Effector CD4-positive, alpha-beta T cell (primary cell): ENCODE results near the gene LEFTY1.
A peak's percentile ranks its signal among the peaks of the same experiment; 100 is the strongest.

ENCODE experiments used
- DNase-seq: peaks from one replicate; pipeline ENCODE4 v3.0.0-alpha.2; 2020

Gene LEFTY1

DNA sequence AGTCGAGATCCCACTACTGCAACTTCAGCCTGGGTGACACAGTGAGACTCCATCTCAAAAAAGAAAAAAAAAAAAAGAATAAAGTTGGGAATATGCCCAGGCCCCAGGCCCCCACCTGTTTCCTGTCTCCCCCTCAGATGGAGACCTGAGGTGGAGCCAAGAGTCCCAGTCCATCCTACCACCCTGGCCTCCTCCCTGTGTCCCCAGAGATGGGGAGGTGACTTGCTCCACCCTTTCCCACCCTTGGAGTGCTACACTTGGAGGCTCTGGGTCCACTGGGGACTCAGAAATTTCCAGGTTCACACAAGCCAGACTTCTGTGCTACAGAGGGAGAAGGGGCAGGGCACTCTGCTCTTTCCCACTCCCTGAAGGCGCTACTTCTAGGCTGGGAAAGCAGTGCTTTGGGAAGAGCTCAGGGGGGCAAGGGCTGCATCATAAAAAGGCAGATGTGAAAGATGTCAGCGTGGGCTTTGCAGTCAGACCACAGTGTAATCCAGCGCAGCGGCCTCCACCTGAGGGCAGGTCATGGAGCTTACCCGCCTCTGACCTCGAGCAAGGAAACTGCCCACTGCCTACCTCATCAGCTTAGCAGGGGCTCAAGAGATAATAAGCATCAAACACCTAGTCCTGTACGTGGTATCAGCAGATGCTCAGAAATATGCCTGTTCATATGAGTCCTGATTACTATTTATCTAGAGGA lies 20.2 kb downstream of the LEFTY1 start:
- no peak for DNase-seq

DNA sequence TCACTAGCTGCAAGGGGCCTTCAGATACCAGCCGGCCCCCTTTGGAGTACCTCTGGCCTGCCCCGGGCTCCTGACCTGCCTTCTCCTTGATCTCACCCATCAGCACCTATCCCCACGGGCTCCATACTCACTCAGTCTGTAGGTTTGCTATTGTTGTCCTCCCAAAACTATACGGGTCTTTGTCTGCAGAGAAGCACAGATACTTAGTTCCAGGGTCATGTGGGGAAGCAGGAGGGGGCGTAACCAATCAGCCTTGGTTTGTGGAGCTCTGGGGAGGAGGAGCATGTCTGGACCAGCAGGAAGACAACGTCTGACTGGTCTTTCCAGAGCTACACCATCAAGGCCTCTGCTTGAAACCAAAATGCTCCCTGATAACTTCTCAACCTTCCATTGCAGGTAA lies 22.0 kb downstream of the LEFTY1 start:
- no peak for DNase-seq

DNA sequence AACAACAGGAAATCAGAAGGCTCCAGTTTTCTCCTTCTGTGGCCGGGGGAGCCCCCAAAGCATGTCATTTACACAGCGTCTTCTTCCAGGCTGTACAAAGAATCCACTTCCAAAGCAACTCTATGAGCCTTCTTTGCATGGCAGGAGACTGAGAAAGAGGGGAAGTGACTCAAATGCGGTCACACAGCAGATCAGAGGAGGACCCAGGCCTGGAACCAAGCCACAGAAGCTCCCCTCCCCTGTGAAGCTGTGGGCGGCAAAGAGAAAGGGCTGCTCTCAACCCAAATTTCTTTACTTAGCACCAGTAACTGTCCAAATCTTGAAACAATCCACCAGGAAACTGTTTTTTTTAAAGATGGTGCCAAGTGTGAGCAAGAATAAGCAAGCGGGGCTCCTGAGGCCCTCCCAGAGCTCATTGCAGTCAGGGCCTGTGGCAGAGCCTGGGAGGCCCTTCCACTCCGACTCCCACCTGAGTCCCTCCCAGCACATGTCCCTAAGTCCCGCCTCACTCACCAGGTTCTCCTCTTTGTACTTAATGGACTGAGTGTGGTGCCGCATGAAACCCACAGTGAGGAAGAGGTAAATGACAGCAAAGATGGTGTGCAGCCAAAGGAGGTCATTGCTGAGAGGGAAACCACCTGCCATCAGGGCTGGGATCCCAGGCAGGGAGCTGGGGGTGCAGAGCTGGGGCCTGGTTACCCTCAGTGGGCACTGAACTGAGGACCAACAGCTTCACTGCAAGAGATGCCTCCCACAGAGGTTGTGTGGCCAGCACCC lies 22.7 kb downstream of the LEFTY1 start:
- peak; percentile 62 for DNase-seq

DNA sequence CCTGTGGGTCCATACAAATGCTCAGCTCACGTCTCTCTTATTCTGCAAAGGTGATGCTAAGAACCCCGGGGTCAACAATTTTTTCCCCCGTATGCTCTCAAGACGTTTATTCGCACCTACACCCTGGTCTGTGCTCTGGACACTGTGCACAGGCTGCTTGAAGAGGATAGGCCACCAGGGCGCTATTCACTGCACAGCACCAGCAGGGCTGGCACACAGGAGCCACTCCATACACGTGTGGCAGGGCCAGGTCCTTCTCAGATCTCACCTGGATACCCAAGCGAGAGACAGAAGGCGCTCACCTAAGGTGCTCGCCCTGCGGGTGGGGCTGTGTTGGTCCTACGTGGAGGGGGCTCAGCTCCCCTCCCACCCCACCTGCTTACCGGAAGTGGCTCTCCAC lies 23.4 kb downstream of the LEFTY1 start:
- no peak for DNase-seq

DNA sequence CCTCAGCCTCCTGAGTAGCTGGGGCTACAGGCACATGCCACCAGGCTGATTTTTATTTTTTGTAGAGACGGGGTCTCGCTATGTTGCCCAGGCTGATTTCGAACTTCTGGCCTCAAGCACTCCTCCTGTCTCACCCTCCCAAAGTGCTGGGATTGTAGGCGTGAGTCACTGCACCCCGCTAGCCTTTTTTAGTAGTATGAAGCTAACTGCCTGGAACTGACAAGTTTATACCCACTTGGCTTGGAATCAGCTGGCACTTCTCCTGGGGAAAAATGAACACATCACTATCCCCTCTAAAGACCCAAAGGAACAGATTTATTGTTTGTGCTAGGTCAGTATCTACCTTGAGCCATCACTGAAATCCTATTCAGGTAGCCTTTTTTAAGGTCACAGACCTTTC lies 25.8 kb downstream of the LEFTY1 start:
- no peak for DNase-seq

DNA sequence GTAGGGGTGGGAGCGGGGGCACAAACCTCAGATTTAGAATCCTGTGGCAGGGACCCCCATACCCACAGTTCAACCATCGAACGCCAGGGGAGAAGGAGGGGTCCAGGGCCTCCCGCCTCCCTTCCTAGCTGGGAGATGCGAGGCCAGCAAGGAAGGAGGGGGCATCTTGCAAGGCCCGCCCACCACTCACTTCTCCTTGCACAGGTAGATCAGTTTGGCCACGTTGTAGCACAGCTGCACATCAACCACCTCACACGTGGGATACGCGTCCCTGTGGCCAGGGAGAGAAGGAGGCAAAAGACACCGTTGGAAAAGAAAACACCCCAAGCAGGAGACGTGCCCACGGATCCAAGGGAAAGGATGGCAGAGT lies 26.4 kb downstream of the LEFTY1 start:
- no peak for DNase-seq

DNA sequence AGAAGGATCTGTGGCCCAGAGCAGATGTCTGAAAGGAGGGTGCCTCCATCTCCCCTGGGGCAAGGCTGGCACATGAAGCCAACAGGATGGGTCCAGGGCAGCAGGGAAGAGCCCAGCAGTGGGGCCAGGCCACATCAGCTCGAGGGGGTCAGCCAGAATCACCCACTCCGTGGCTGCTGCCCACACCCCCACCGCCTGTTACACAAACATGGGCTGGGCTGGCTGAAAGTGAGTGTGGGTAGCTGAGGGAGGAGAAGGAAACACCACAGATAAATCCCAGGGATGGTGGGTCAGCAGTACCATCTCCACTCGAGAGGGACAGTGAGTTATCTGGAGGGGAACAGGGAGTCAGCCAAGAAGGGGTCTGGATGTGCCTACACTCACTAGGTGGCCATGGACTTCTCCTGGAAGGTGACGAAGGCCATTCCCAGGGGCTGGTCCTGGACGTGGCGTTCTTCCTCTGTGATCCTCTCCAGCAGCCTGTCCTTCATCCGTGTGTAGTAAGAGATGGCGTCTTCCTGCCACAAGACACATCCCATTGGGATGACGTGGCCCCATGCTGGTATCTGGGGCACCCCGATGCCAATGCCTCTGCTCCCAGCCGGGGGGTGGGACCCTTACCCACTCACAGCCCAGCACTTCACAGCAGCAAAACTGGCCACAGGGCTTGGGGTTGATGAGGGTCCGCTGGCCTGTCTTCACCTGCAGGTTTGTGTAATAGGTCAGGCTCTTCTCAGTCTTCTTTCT lies 26.9 kb downstream of the LEFTY1 start:
- no peak for DNase-seq

DNA sequence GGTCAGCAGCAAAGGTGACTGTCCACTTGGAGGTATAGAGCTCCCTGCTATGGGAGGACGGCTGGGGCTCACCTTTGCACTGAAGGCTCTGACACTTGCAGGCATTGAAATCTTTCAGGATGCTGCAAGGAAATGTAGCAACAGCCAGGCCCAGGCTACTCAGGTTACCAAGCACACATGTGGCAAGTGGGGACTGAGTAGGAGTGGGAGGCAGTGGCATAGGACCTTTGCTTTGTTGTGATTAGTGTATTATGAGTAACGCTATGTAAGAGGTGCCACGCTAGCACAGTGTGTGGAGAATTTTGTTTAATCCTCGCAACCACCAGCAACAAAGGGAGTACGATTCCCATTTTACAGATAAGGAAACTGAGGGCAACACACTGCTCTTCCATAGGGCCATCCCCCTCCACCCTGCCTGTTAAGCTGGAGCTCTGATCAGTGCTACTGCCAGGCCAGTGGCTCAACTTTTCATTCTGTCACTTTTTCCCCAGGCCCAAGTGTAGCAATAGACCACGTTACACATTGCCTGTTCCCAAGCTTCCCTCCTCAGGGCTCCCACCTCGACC lies 28.0 kb downstream of the LEFTY1 start:
- no peak for DNase-seq

DNA sequence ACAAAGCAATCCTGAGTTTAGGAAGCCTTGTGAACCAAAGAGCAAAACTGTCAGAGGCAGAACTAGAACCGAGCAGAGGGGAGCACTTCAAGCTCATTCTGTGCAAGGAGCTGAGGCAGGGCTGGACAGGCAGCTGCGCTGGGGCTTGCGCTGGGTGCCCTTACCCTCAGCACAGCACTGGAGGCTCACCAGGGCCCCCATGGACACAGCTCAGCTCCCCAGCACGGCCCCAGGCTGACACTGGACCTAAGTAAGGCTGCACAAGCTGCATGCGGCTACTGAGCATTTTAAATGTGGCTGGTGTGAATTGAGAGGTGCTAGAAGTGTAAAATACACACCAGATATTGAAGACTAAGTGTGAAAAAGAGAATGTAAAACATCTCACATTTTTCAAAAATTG lies 28.8 kb downstream of the LEFTY1 start:
- DNase-seq: no peak

DNA sequence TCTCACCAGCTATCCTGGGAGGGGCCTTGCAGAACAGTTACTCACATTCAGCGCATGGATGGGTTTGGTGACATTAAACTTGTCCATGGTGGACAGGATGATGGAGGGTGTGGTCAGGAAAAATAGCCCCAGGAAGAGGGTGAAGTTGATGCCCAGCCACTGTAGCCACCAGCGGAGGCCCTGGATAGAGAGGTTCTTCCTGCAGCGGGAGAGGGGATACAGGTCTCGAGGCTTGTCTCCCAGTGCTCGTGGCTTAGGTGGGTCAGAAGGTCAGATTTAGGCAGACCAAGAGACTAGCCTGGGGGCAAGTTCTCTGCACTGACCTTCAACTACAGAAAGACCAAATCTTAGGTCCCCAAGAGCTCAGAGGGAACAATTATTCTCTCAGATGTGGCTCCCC lies 29.8 kb downstream of the LEFTY1 start:
- no peak for DNase-seq

DNA sequence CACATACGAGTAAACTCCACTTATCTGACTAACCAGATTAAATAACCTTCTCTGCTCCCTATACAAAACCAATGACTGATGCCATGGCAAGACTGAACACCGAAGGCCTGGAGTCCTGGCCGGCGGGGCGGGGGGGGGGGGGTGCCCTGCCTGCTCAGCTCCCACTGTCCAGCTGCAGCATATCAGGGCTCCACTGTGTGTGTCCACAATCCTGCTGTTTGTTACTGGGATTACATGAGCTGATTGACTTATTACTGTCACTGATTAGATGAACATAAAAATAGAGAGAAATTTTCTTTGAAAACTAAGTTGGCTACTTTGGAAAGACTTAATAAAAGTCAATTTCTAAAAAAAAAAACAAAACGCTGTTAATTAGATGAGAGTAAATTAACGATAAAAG lies 31.7 kb downstream of the LEFTY1 start:
- no peak for DNase-seq

DNA sequence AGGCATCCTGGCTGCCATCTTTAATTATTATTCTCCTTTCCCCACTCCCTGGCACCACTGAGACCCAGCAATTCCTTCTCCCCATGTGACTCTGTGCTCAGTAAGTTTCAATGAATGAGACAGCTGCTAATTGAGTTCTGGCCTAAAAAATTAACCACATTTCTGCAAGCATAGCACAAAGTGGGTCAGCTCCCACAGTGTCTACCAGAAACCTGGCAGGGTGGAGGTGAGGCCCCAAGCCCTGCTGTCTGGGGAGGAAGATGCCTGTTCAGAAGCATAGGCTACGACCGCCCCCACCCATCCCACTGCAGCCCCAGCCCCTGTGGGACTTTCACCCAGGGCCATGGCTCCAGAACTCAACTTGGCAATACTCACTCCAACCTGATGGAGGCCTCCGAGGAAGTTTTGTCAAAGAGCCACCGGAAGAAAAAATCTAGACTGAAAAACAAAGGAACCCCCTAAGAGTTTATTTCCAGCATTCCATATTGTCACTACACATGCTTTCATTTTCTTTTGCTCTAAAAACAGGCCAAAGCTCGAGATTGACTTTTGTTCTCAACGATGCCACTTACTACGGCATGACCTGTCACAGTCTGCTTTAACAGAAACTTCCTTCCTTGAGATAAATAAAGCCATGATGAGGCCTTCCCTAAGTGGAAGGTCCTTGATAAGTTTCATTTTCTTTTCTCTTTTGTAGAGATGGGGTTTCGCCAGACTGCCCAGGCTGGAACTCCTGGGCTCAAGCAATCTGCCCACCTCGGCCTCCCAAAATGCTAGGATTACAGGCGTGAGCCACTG lies 33.2 kb downstream of the LEFTY1 start:
- DNase-seq: no peak

DNA sequence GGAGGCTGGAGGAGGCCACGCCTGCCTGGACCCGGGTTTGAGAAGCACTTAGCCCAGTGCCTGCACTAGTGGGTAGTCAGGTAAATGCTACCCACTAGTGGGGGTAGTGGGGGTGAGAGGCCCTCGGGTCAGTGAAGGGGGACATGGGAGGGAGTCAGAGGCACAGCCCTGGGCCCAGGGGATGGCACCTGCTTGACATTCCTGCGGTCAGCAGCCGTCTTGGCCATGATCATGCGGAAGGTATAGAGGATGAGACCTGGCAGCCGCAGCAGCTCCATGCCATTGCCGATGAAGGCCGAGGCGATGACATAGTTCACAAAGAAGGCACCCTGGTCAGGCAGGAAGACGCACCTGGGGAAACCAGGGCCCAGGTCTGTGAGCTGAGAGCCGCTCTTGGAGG lies 35.5 kb downstream of the LEFTY1 start:
- DNase-seq: no peak

DNA sequence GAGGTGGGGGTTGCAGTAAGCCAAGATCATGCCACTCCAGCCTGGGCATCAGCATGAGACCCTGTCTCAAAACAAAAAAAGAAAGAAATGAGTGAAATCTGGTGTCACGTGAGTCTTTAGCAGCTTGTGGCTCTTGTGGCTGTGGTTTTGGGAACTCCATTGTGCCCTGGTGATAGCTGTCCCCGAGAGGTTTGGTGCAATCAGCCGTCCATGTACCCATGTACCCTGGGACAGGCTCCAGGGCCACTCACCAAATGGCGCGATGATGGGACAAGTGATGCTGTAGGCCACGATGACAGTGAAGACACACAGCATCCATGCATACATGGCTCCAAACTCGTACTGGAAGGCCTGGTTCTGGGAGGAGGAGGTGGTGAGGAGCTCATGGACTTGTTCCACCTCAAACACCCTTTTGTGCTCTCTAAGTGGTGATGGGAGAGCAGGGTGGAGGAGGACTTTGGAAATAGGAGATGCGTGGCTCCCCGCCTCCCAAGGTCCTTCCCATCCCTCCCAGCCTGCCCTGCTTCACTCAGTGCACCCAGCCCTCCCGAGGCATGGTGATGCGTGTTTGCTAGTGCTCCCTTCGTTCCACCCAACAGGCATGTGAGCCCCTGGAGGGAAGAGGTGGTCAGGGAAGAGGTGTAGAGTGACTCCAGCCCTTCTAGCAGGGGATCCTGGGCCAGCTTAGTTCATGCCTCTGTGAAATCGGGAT lies 36.4 kb downstream of the LEFTY1 start:
- DNase-seq: no peak

DNA sequence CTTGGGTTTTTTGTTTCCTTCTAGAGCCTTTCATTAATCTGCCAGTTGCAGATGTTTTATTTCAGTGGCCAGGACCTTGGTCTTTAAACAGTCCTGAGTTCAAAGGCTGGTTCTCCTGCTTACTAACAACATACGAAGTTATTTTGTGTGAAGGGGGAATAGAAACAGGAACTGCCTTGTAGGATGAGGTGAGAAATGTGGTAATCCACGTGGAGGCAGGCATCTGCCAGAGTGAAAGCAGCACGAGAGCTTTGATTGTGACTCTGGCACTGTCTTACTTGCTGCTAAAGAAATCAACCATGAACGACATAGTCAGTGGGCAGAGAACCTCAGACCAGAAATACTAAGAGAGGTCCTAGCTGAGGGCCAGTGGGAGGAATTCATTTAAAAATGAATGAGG lies 37.1 kb downstream of the LEFTY1 start:
- no peak for DNase-seq

DNA sequence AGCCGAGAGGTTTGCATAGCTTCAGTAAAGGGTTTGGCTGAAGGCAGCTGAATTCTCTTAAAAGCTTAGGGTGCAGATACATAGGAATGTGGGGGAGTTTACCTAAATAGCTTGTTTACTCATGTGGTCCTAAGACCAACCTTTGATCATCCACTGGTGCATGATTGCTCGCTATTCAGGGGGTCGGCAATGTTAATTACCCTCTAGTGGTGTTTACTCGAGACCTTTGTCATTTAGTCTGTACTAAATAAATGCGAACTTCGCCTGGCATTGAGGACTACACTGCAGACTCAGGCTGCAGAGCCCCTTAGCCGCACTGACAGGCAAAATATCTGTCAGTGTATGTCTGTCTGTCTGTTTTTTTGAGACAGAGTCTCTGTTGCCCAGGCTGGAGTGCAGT lies 38.6 kb downstream of the LEFTY1 start:
- DNase-seq: no peak

DNA sequence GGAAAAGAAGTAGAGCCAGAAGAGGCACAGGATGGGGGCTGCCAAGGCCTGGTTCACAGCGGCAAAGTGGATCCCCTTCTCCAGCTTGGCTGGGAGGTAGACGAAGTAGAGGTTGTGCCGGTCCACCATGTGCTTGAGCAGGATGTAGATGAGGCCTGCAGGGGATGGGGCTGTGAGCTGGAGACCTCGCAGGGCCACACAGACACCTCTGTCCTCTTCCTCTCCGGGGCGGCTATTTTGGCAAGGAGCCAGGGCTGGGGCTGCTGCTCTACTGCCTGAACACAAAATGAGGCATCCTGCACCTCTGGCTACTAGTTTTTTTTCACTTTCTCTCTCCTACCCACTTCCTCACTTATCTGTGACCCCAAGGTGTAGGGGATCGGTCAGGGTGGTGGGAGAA lies 39.0 kb downstream of the LEFTY1 start:
- no peak for DNase-seq

DNA sequence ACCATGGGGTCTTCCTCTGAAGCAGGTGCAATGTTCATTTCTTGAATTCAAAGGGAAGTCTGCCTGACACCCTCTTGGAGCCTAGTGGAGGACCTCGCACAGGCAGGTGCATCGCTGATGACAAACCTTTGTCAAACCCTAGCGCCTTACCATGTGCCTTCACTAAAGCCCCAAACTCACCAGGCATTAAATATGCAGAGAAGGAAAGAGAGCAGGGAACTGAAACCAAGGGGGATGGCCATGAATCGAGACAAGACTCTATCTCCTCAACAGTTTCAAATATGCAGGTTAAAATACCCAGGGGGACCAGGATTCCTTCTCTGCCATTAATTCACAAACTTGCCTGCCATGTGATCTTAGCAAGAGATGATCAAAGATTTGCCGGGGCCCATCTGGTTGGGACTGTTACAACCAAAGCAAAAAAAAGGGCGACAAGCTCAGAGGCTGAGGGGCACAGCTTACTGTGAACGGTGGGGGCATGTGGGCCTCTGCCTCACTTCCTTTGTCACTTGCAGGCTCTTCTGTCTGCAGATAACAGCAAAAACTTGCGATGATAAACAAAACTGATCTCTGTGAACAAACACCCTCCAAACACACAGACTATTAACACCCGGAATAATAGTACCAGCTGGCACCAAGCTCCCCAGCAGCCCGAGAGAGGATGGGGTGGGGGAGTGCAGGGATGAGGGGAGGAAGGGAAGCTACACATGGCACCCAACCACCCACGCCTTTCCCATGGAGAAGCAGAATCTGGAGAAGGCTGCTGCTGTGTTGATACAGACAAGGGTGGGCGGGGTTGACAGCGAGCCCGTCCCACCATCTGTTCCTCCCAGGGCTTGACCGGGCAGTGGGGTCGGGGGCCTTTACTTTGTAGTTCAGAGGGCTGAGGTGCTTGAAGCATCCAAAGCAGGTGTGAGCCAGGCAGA lies 40.7 kb downstream of the LEFTY1 start:
- no peak for DNase-seq

DNA sequence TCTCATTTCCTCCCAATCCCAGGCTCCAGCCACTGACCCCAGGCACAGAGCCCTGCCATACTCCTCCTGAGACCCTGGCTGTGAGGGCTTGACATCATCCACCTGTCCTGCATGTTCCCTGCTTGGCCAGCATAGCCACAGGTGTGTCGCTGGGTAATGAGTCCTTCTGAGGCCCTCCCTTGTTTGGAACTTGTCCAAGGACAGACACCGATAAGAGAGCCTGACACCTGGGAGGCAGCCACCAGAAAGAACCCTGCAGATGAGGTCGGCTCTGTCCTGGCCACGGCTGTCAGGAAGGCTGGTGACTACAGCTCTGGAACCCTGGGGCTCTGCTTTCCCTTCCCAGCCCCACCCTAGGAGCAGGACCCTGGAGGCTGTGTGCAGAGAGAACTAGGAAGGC lies 41.3 kb downstream of the LEFTY1 start:
- DNase-seq: no peak

DNA sequence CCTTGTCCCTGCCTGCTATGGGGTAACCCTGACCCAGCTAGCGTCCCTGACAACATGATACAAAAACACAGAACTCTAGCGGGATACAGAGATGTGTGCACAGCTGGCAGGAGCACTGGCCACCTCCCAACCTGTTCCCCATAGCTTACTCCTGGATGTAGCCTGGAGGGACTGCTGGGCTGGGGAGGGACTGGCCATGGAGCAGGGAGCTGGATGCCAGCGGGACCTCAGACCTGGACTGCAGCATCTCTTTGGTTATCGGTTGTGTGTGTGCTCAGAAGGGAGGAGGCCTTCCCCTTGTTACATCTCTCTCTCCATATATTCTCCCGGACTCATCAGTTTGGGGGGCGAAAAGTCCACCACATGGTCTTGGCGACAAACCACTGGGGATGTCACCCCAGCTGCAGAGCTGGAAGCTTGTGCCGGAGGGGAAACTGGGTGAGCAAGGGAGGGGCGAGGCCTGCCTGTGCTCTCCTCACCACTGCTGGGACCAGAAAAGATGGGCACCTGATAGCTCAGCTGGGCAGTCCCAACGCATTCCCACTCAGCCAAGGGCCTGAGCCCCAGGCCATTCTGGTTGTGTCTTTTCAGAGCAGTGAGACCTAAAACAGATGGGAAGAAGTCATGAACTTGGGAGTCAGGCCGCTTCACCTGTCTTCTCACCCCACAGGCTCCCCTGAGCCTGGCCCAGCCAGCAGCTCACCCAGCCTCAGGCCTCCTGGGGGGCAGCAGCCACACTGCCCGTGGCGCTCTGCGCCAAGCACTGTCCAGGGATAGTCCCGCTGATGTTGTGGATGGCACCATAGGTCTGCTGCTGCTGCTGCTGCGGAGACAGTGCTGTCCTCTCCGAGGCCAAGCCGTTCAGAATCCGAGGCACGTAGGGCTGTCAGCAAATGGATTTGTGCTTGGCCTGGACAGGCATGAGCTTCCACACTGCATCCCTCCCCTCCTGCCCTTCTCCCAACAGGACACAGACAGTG lies 42.3 kb downstream of the LEFTY1 start:
- DNase-seq: no peak
